A549 (cell line): ENCODE measurements around the gene GJB5.

ENCODE experiments used
- CTCF ChIP-seq: fragments of >200 bp; sonication (Bioruptor Twin); formaldehyde crosslinking; IDR thresholded peaks from 3 replicates; pipeline ENCODE4 v1.5.1; 2016
- EP300 ChIP-seq, 2 experiments: fragments of >200 bp; sonication (Bioruptor Twin); formaldehyde crosslinking; IDR thresholded peaks; 2 replicates in 1 of 2; 3 replicates in 1 of 2; pipeline ENCODE4 v1.6.1; 2016 to 2017
- HEYL ChIP-seq: fragments of 250-450 bp; sonication (Bioruptor Pico); IDR thresholded peaks from 2 replicates; pipeline ENCODE4 v1.8.0; 2021; ENCODE audit warnings: mild to moderate bottlenecking, moderate library complexity
- MAX ChIP-seq: IDR thresholded peaks from 2 replicates; pipeline ENCODE4 v1.6.1; 2012
- MYC ChIP-seq: IDR thresholded peaks from 2 replicates; pipeline ENCODE4 v1.6.1; 2012; ENCODE audit warnings: mild to moderate bottlenecking, inconsistent platforms, low read length, improper control_type of control experiment, borderline replicate concordance
- NFE2L2 ChIP-seq: fragments of 150-350 bp; conservative IDR thresholded peaks from 2 replicates; pipeline ENCODE4 v1.6.1; 2014; ENCODE audit warnings: low read length
- POLR2A ChIP-seq: IDR thresholded peaks from 2 replicates; pipeline ENCODE4 v1.6.1; 2012; ENCODE audit warnings: mild to moderate bottlenecking, low read length
- RCOR1 ChIP-seq: fragments of 150-350 bp; IDR thresholded peaks from 2 replicates; pipeline ENCODE4 v1.6.1; 2014; ENCODE audit warnings: antibody characterized with exemption, low read length, low read depth
- REST ChIP-seq: fragments of 200-600 bp; sonication (generic); IDR thresholded peaks from 2 replicates; pipeline ENCODE4 v1.6.1; 2016; ENCODE audit warnings: antibody characterized with exemption, mild to moderate bottlenecking, moderate library complexity
- RFX5 ChIP-seq: fragments of 450-650 bp; IDR thresholded peaks from 2 replicates; pipeline ENCODE4 v1.7.1; 2014; ENCODE audit warnings: antibody characterized with exemption, mild to moderate bottlenecking, moderate library complexity
- TP53 ChIP-seq: fragments of 250-450 bp; sonication (Bioruptor Pico); IDR thresholded peaks from 2 replicates; pipeline ENCODE4 v1.5.0; 2021; ENCODE audit warnings: mild to moderate bottlenecking, moderate library complexity

GRCh38 chr1:34796990-34797389, 42.1 kb downstream of the GJB5 start:
- TF ChIP-seq REST (no peak), CTCF (no peak), POLR2A (no peak), TP53 (CRISPR knock-in tag) (no peak), MYC (no peak), EP300 (IDR thresholded peaks at IDR 0.05) (no peak), MAX (no peak), RFX5 (no peak), NFE2L2 (no peak), HEYL (CRISPR knock-in tag) (no peak), RCOR1 (no peak)
